ENCODE results near the gene SHC4.
"Not testable (repeated sequence)": the region's sequence is repeated elsewhere in the genome, so short reads cannot be mapped to it uniquely, and the experiment has no call there.

SHC4 gene

GRCh38 chr15:48984021-48984710 lies 20.4 kb upstream of the SHC4 start:
- Histone ChIP-seq H3K9me3 (ENCODE audit: control insufficient read depth, insufficient read depth, low read length) (no peaks in the 10 kb centered on the region), H3K9ac (ENCODE audit: low read depth, low read length) (no peak overlapping the region), H3K4me1 (ENCODE audit: control insufficient read depth, insufficient read depth, low read length) (no peaks in the 10 kb centered on the region), H3K4me3 (ENCODE audit: low read depth, low read length) (no peak overlapping the region), H3K36me3 (ENCODE audit: control insufficient read depth, insufficient read depth, low read length) (no peaks in the 10 kb centered on the region), H3K27me3 (ENCODE audit: control insufficient read depth, insufficient read depth, low read length) (no peaks in the 10 kb centered on the region)

GRCh38 chr15:48983300-48983699 lies 19.6 kb upstream of the SHC4 start:
- Histone ChIP-seq H3K4me1 (ENCODE audit: control insufficient read depth, insufficient read depth, low read length) (no peaks in the 10 kb centered on the region), H3K9ac (ENCODE audit: low read depth, low read length) (no peak overlapping the region), H3K36me3 (ENCODE audit: control insufficient read depth, insufficient read depth, low read length) (no peaks in the 10 kb centered on the region), H3K27me3 (ENCODE audit: control insufficient read depth, insufficient read depth, low read length) (no peaks in the 10 kb centered on the region), H3K9me3 (ENCODE audit: control insufficient read depth, insufficient read depth, low read length) (no peaks in the 10 kb centered on the region), H3K4me3 (ENCODE audit: low read depth, low read length) (no peak overlapping the region)

GRCh38 chr15:48981941-48982340 lies 18.2 kb upstream of the SHC4 start:
- Histone ChIP-seq H3K9me3 (ENCODE audit: control insufficient read depth, insufficient read depth, low read length) (no peaks in the 10 kb centered on the region), H3K4me1 (ENCODE audit: control insufficient read depth, insufficient read depth, low read length) (no peaks in the 10 kb centered on the region), H3K9ac (ENCODE audit: low read depth, low read length) (no peak overlapping the region), H3K27me3 (ENCODE audit: control insufficient read depth, insufficient read depth, low read length) (no peaks in the 10 kb centered on the region), H3K36me3 (ENCODE audit: control insufficient read depth, insufficient read depth, low read length) (no peaks in the 10 kb centered on the region), H3K4me3 (ENCODE audit: low read depth, low read length) (no peak overlapping the region)

- no peaks in the 10 kb centered on the region for H3K9me3 ChIP-seq (ENCODE audit: control insufficient read depth, insufficient read depth, low read length)
- H3K36me3 ChIP-seq (ENCODE audit: control insufficient read depth, insufficient read depth, low read length) = no peaks in the 10 kb centered on the region
- H3K27me3 ChIP-seq (ENCODE audit: control insufficient read depth, insufficient read depth, low read length) = peaks cover 3% of the 10 kb centered on the region
- H3K9ac ChIP-seq (ENCODE audit: low read depth, low read length) = no peak overlapping the region
- H3K4me3 ChIP-seq (ENCODE audit: low read depth, low read length) = no peak overlapping the region
- peaks cover 6% of the 10 kb centered on the region for H3K4me1 ChIP-seq (ENCODE audit: control insufficient read depth, insufficient read depth, low read length)
Observed at GRCh38 chr15:48978638-48979037, 14.9 kb upstream of the SHC4 start.

- peak overlapping the region; percentile 57 for H3K9ac ChIP-seq (ENCODE audit: low read depth, low read length)
- H3K4me3 ChIP-seq (ENCODE audit: low read depth, low read length) = peak overlapping the region; percentile 52
- H3K36me3 ChIP-seq (ENCODE audit: control insufficient read depth, insufficient read depth, low read length) = no peaks in the 10 kb centered on the region
- H3K27me3 ChIP-seq (ENCODE audit: control insufficient read depth, insufficient read depth, low read length) = peaks cover 3% of the 10 kb centered on the region
- H3K4me1 ChIP-seq (ENCODE audit: control insufficient read depth, insufficient read depth, low read length) = peaks cover 6% of the 10 kb centered on the region
- H3K9me3 ChIP-seq (ENCODE audit: control insufficient read depth, insufficient read depth, low read length) = no peaks in the 10 kb centered on the region
Observed at GRCh38 chr15:48976444-48977088, 12.8 kb upstream of the SHC4 start.

GRCh38 chr15:48975472-48976419 lies 12.0 kb upstream of the SHC4 start:
- Histone ChIP-seq H3K9ac (ENCODE audit: low read depth, low read length) (peak overlapping the region; percentile 77), H3K4me3 (ENCODE audit: low read depth, low read length) (peak overlapping the region; percentile 52)

GRCh38 chr15:48974882-48975281 lies 11.2 kb upstream of the SHC4 start:
- Histone ChIP-seq H3K27me3 (ENCODE audit: control insufficient read depth, insufficient read depth, low read length) (peaks cover 3% of the 10 kb centered on the region), H3K4me3 (ENCODE audit: low read depth, low read length) (no peak overlapping the region), H3K36me3 (ENCODE audit: control insufficient read depth, insufficient read depth, low read length) (no peaks in the 10 kb centered on the region), H3K9ac (ENCODE audit: low read depth, low read length) (peak overlapping the region; percentile 77), H3K9me3 (ENCODE audit: control insufficient read depth, insufficient read depth, low read length) (no peaks in the 10 kb centered on the region), H3K4me1 (ENCODE audit: control insufficient read depth, insufficient read depth, low read length) (peaks cover 6% of the 10 kb centered on the region)

More at GRCh38 chr15:48975472-48976419, 12.0 kb upstream of the SHC4 start:
- no peaks in the 10 kb centered on the region for H3K36me3 ChIP-seq (ENCODE audit: control insufficient read depth, insufficient read depth, low read length)
- H3K27me3 ChIP-seq (ENCODE audit: control insufficient read depth, insufficient read depth, low read length) = peaks cover 3% of the 10 kb centered on the region
- peaks cover 6% of the 10 kb centered on the region for H3K4me1 ChIP-seq (ENCODE audit: control insufficient read depth, insufficient read depth, low read length)
- H3K9me3 ChIP-seq (ENCODE audit: control insufficient read depth, insufficient read depth, low read length) = no peaks in the 10 kb centered on the region

- Histone ChIP-seq H3K36me3 (ENCODE audit: control insufficient read depth, insufficient read depth, low read length) (no peaks in the 10 kb centered on the region), H3K9me3 (ENCODE audit: control insufficient read depth, insufficient read depth, low read length) (no peaks in the 10 kb centered on the region), H3K4me3 (ENCODE audit: low read depth, low read length) (no peak overlapping the region), H3K4me1 (ENCODE audit: control insufficient read depth, insufficient read depth, low read length) (peaks cover 6% of the 10 kb centered on the region), H3K27me3 (ENCODE audit: control insufficient read depth, insufficient read depth, low read length) (peaks cover 3% of the 10 kb centered on the region), H3K9ac (ENCODE audit: low read depth, low read length) (no peak overlapping the region)
Observed at GRCh38 chr15:48972750-48973503, 9.2 kb upstream of the SHC4 start.

- H3K36me3 ChIP-seq (ENCODE audit: control insufficient read depth, insufficient read depth, low read length); H3K4me3 ChIP-seq (ENCODE audit: low read depth, low read length); H3K9ac ChIP-seq (ENCODE audit: low read depth, low read length); H3K9me3 ChIP-seq (ENCODE audit: control insufficient read depth, insufficient read depth, low read length); H3K27me3 ChIP-seq (ENCODE audit: control insufficient read depth, insufficient read depth, low read length); H3K4me1 ChIP-seq (ENCODE audit: control insufficient read depth, insufficient read depth, low read length): not testable (repeated sequence)
Observed at GRCh38 chr15:48970926-48971325, 7.2 kb upstream of the SHC4 start.

- H3K36me3 ChIP-seq (ENCODE audit: control insufficient read depth, insufficient read depth, low read length) = no peaks in the 10 kb centered on the region
- H3K27me3 ChIP-seq (ENCODE audit: control insufficient read depth, insufficient read depth, low read length) = peaks cover 13% of the 10 kb centered on the region
- H3K9ac ChIP-seq (ENCODE audit: low read depth, low read length) = no peak overlapping the region
- no peak overlapping the region for H3K4me3 ChIP-seq (ENCODE audit: low read depth, low read length)
- no peaks in the 10 kb centered on the region for H3K4me1 ChIP-seq (ENCODE audit: control insufficient read depth, insufficient read depth, low read length)
- no peaks in the 10 kb centered on the region for H3K9me3 ChIP-seq (ENCODE audit: control insufficient read depth, insufficient read depth, low read length)
Observed at GRCh38 chr15:48968066-48968465, 4.3 kb upstream of the SHC4 start.

- no peaks in the 10 kb centered on the region for H3K9me3 ChIP-seq (ENCODE audit: control insufficient read depth, insufficient read depth, low read length)
- H3K27me3 ChIP-seq (ENCODE audit: control insufficient read depth, insufficient read depth, low read length) = peaks cover 20% of the 10 kb centered on the region
- H3K36me3 ChIP-seq (ENCODE audit: control insufficient read depth, insufficient read depth, low read length) = no peaks in the 10 kb centered on the region
- no peak overlapping the region for H3K9ac ChIP-seq (ENCODE audit: low read depth, low read length)
- H3K4me3 ChIP-seq (ENCODE audit: low read depth, low read length) = no peak overlapping the region
- H3K4me1 ChIP-seq (ENCODE audit: control insufficient read depth, insufficient read depth, low read length) = no peaks in the 10 kb centered on the region
Observed at GRCh38 chr15:48967336-48967735, 3.6 kb upstream of the SHC4 start.
